PC-9 (cell line): ENCODE data around the gene NEDD9. TPM values are rescaled to one million over a fixed set of nuclear protein-coding genes. Genes with fewer than 3 reads are reported as not detected.
A peak's percentile ranks its signal among the peaks of the same experiment; 100 is the strongest.

Source experiments
- Bru-seq: library from RNA; stranded (reverse); fragments of 400-500 nt; gene quantifications from one replicate; lab custom pipeline; 2021; lab: Mats Ljungman, UMichigan
- BruChase-seq, 2 experiments: library from RNA; stranded (reverse); fragments of 400-500 nt; gene quantifications; one replicate each; lab custom pipeline; 2021; lab: Mats Ljungman, UMichigan
- BruUV-seq: library from RNA; stranded (reverse); fragments of 400-500 nt; replicated peaks from 2 replicates; lab custom pipeline; 2021; lab: Mats Ljungman, UMichigan
- CTCF ChIA-PET: fragments of 300-600 bp; sonication (Branson Sonifier 250); formaldehyde crosslinking; loops from one replicate; lab custom pipeline; 2022; ENCODE audit warnings: antibody characterized with exemption; lab: Charles Lee
- POLR2A ChIA-PET: fragments of 300-600 bp; sonication (Branson Sonifier 250); formaldehyde crosslinking; loops from one replicate; lab custom pipeline; 2022; ENCODE audit warnings: antibody characterized with exemption; ENCODE audit not compliant: unreplicated experiment; lab: Charles Lee
- DNase-seq, 2 experiments: peaks; one replicate each; pipeline versions ENCODE4 v3.0.0 to v3.0.0-alpha.2; 2015 to 2022; ENCODE audit warnings: mixed read lengths in 1 of 2
- H2AFZ ChIP-seq: fragments of 200-600 bp; sonication (generic); 2 replicates; pipeline ENCODE4 v1.8.1; 2017; ENCODE audit warnings: antibody characterized with exemption
- H3F3A ChIP-seq: fragments of 200-600 bp; sonication (generic); 2 replicates; pipeline ENCODE4 v1.8.1; 2017; ENCODE audit warnings: antibody characterized with exemption, mild to moderate bottlenecking, low read depth; ENCODE audit not compliant: insufficient read depth
- H3K27ac ChIP-seq: fragments of 200-600 bp; sonication (generic); 2 replicates; pipeline ENCODE4 v1.6.1; 2016; ENCODE audit warnings: mixed run types
- H3K27me3 ChIP-seq: fragments of 200-600 bp; sonication (generic); 2 replicates; pipeline ENCODE4 v1.6.1; 2016; ENCODE audit warnings: low read depth, mixed run types; ENCODE audit not compliant: insufficient read depth
- H3K36me3 ChIP-seq: fragments of 200-600 bp; sonication (generic); 2 replicates; pipeline ENCODE4 v1.6.1; 2016; ENCODE audit warnings: low read depth, mixed run types
- H3K4me1 ChIP-seq: fragments of 200-600 bp; sonication (generic); replicated peaks from 2 replicates; pipeline ENCODE4 v1.6.1; 2016; ENCODE audit warnings: mixed run types; ENCODE audit not compliant: insufficient read depth
- H3K4me2 ChIP-seq: fragments of 200-600 bp; sonication (generic); 2 replicates; pipeline ENCODE4 v1.6.1; 2017; ENCODE audit warnings: mixed run types
- H3K4me3 ChIP-seq: fragments of 200-600 bp; sonication (generic); 2 replicates; pipeline ENCODE4 v1.6.1; 2016; ENCODE audit warnings: mixed run types
- H3K79me2 ChIP-seq: fragments of 200-600 bp; sonication (generic); 2 replicates; pipeline ENCODE4 v1.6.1; 2017; ENCODE audit warnings: low read depth, mixed run types
- H3K9me2 ChIP-seq: fragments of 200-600 bp; sonication (generic); 2 replicates; pipeline ENCODE4 v1.8.1; 2017; ENCODE audit warnings: mild to moderate bottlenecking; ENCODE audit not compliant: insufficient read depth
- H3K9me3 ChIP-seq: fragments of 200-600 bp; sonication (generic); 2 replicates; pipeline ENCODE4 v1.8.1; 2016; ENCODE audit warnings: low read depth; ENCODE audit not compliant: insufficient read depth
- H4K20me1 ChIP-seq: fragments of 200-600 bp; sonication (generic); 2 replicates; pipeline ENCODE4 v1.8.1; 2017; ENCODE audit not compliant: insufficient read depth
- EZH2 ChIP-seq: fragments of 200-600 bp; sonication (generic); IDR thresholded peaks from 2 replicates; pipeline ENCODE4 v1.8.0; 2017; ENCODE audit warnings: antibody characterized with exemption, low read depth
- intact Hi-C: fragments of 100-400 bp; cut with micrococcal nuclease; formaldehyde crosslinking; loops from one replicate; pipeline ENCODE4 v1.10.0; 2022; ENCODE audit not compliant: unreplicated experiment
- long read RNA-seq: library from polyadenylated mRNA; stranded (forward); transcript quantifications from one replicate; pipeline ENCODE4 v2.0.0, GENCODE V29; 2022
- total RNA-seq: library from RNA; stranded (reverse); gene quantifications from 2 replicates; pipeline ENCODE4 v1.2.3, GENCODE V29; 2021
- TF ChIP-seq, protein P1 (sequence below): fragments of 200-600 bp; sonication (generic); conservative IDR thresholded peaks from 2 replicates; pipeline ENCODE4 v1.6.1; 2017; ENCODE audit warnings: mixed run types, antibody characterized with exemption, mild to moderate bottlenecking, moderate library complexity

Gene NEDD9, protein sequence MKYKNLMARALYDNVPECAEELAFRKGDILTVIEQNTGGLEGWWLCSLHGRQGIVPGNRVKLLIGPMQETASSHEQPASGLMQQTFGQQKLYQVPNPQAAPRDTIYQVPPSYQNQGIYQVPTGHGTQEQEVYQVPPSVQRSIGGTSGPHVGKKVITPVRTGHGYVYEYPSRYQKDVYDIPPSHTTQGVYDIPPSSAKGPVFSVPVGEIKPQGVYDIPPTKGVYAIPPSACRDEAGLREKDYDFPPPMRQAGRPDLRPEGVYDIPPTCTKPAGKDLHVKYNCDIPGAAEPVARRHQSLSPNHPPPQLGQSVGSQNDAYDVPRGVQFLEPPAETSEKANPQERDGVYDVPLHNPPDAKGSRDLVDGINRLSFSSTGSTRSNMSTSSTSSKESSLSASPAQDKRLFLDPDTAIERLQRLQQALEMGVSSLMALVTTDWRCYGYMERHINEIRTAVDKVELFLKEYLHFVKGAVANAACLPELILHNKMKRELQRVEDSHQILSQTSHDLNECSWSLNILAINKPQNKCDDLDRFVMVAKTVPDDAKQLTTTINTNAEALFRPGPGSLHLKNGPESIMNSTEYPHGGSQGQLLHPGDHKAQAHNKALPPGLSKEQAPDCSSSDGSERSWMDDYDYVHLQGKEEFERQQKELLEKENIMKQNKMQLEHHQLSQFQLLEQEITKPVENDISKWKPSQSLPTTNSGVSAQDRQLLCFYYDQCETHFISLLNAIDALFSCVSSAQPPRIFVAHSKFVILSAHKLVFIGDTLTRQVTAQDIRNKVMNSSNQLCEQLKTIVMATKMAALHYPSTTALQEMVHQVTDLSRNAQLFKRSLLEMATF
- total RNA-seq (35.8 and 57.5 TPM in 2 replicates), Bru-seq, nascent RNA (percentile 91 among the genes with signal in this experiment), BruChase-seq, experiment 1, labeled RNA remaining after a 2-hour chase (percentile 78 among the genes with signal in this experiment), BruChase-seq, experiment 2, labeled RNA remaining after a 6-hour chase (percentile 69 among the genes with signal in this experiment)
- long read RNA-seq, full-length matches to known transcripts = 20 of 36 reads
- long read RNA-seq, partial matches to known transcripts = 11 of 36 reads
- long read RNA-seq, other reads (novel, unspliced or antisense) = 5 of 36 reads

DNA sequence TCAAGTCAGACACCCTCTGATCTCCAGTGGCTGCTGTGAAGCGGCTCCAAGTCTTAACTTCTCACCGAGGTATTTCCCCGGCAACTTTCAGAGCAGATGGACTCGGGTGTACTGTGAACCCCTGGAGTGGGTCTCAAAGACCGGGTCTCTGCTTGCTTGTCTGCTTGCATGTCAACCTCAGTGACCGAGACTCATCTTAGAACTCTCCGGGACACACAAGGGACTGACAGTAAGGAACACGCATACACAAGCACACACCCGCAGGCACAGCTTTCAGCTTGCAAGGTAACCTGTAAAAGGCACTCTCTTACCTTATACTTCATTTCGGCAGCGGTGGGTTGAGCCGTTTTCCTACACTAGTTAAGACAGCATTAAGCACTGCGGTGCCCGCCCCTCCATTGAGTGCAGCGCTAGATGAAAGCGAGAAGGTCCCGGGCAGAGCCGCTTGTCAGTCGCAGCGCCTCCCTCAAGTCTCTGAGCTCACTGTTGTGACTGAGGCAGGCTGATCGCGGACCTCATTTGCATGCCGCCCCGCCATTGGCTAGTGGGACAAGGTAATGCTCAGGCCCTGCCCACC lies at the start of gene NEDD9:
Gene NEDD9 (minus strand): TSS at position 476 of the 577 bp plus-strand sequence. CDS start 153 bp downstream, at position 323.
- peak within 1 kb of the TSS; percentile 81 for H3K27ac ChIP-seq
- ChIA-PET POLR2A (interaction anchor here (0.5 to 1.7 kb wide), 41 partner anchors 9 to 1251 kb away, joined by 3 to 44 read pairs (median 6); partner anchors contain the start of genes SMIM13 and SYCP2L), CTCF (interaction anchor here (0.6 to 1.7 kb wide), 4 partner anchors 95 to 797 kb away, joined by 4 to 8 read pairs (median 5); no protein-coding TSS in a partner anchor)
- H3K9me3 ChIP-seq = no peaks in the 10 kb centered on the region
- DNase-seq = peak; percentile 90 to 96
- intact Hi-C loops = loop anchor here (1.0 to 5.0 kb wide), 8 partner anchors 86 to 264 kb away; partner anchors contain the start of gene SMIM13
- H3K36me3 ChIP-seq = no peaks in the 10 kb centered on the region
- peak within 1 kb of the TSS; percentile 85 for H3K4me2 ChIP-seq
- TF ChIP-seq EZH2 = no peak
- TF ChIP-seq, protein P1, sequence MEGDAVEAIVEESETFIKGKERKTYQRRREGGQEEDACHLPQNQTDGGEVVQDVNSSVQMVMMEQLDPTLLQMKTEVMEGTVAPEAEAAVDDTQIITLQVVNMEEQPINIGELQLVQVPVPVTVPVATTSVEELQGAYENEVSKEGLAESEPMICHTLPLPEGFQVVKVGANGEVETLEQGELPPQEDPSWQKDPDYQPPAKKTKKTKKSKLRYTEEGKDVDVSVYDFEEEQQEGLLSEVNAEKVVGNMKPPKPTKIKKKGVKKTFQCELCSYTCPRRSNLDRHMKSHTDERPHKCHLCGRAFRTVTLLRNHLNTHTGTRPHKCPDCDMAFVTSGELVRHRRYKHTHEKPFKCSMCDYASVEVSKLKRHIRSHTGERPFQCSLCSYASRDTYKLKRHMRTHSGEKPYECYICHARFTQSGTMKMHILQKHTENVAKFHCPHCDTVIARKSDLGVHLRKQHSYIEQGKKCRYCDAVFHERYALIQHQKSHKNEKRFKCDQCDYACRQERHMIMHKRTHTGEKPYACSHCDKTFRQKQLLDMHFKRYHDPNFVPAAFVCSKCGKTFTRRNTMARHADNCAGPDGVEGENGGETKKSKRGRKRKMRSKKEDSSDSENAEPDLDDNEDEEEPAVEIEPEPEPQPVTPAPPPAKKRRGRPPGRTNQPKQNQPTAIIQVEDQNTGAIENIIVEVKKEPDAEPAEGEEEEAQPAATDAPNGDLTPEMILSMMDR = no peak
- H3K9me2 ChIP-seq = no peaks in the 10 kb centered on the region
- no peaks in the 10 kb centered on the region for H3K27me3 ChIP-seq
- peak within 1 kb of the TSS; percentile 82 for H2AFZ ChIP-seq
- H4K20me1 ChIP-seq = no peaks in the 10 kb centered on the region
- BruUV-seq = TSS peak; percentile 63
- peaks cover 31% of the 10 kb centered on the region for H3K4me1 ChIP-seq
- H3K4me3 ChIP-seq = peak within 1 kb of the TSS; percentile 81
- H3K79me2 ChIP-seq = peaks cover 48% of the 10 kb centered on the region
- peaks cover 37% of the 10 kb centered on the region for H3F3A ChIP-seq

DNA sequence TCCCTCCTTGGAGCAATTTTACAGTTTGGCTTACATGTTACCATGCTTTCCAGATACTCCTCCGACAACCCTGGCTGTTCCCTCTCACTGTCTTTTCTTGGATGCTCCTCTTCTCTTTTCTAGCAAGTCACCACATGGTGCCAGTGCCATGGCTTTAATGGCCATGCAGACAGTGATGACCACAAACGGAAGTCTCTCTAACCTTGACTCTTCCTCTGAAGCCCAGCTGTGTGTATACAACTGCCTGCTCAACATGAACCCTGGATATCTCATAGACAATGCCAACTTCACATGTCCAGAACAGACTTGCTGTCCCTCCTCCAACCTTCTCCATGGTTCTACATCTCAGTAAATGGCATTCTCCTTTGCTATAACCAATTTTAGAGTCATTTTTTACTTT lies 49.8 kb upstream of the NEDD9 start:
- H4K20me1 ChIP-seq = no peaks in the 10 kb centered on the region
- no peak overlapping the region for H2AFZ ChIP-seq
- no TSS peak for BruUV-seq
- no peak for DNase-seq
- intact Hi-C loops = no loop called here
- no peaks in the 10 kb centered on the region for H3K9me2 ChIP-seq
- H3F3A ChIP-seq = no peaks in the 10 kb centered on the region
- H3K79me2 ChIP-seq = no peaks in the 10 kb centered on the region
- TF ChIP-seq, protein P1 = no peak
- no peak for TF ChIP-seq EZH2
- no peak overlapping the region for H3K4me3 ChIP-seq
- ChIA-PET POLR2A (interaction anchor here (0.6 kb wide), 1 partner anchor 59 kb away, joined by 3 read pairs; no protein-coding TSS in a partner anchor), CTCF (no interaction called here)
- no peaks in the 10 kb centered on the region for H3K36me3 ChIP-seq
- no peaks in the 10 kb centered on the region for H3K27me3 ChIP-seq
- H3K4me1 ChIP-seq = peaks cover 4% of the 10 kb centered on the region; the same call in 1 of the 2 replicates
- H3K4me2 ChIP-seq = no peak overlapping the region
- H3K27ac ChIP-seq = no peak overlapping the region
- no peaks in the 10 kb centered on the region for H3K9me3 ChIP-seq
